Measurements from ENCODE around the gene SON. TPM values are rescaled to one million over a fixed set of nuclear protein-coding genes. Genes with fewer than 3 reads are reported as not detected.

SON gene
- total and polyA plus RNA-seq, 2 of the 4 experiments (the other 2 are of a cell fraction): 81.6 to 146 TPM

DNA sequence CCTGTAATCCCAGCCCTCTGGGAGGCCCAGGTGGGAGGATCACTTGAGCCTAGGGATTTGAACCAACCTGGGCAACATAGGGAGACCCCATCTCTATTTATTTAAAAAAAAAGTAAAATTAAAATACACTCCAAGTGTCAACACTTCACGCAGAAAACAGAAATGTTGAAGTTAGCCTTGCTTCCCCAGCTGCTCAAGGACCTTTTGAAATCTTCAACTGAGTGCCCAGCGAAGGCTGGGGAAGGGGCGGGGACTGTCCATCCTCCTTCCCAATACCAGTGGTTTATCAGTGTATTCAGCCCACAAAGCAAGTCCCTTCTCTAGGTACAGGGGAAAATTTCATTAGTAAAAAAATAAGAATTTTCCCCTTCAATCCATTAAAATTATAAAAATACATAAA is 49.1 kb upstream of the SON start:
- H2AFZ ChIP-seq (replicated peaks; ENCODE audit: low read length, poor library complexity): no peak overlapping the region
- ChIA-PET POLR2A (ENCODE audit: unreplicated experiment) (no interaction called here), CTCF (no interaction called here)
- H4K8ac ChIP-seq (ENCODE audit: low read depth in 2 of 2, low read length in 2 of 2): no peak overlapping the region
- H3K4me2 ChIP-seq (ENCODE audit: low read depth, low read length): no peak overlapping the region
- dilution Hi-C loops (cut with HindIII; ENCODE audit: low sequenced_read_pairs, unreplicated experiment) (no loop called here), intact Hi-C loops (cut with micrococcal nuclease) (no loop called here), in situ Hi-C loops (cut with MboI; ENCODE audit: low sequenced_read_pairs) (no loop called here)
- peaks cover 3% of the 10 kb centered on the region; the same call in 1 of the 2 replicates for H3K4me1 ChIP-seq (ENCODE audit: control insufficient read depth, insufficient read depth, low read length)
- H4K91ac ChIP-seq (ENCODE audit: insufficient read depth, low read depth, low read length): no peak overlapping the region
- H2BK15ac ChIP-seq (ENCODE audit: low read depth, low read length): no peak overlapping the region
- H4K20me1 ChIP-seq (ENCODE audit: insufficient read depth, low read length): no peaks in the 10 kb centered on the region
- no peak overlapping the region for H2BK120ac ChIP-seq (ENCODE audit: low read depth, low read length)
- H3K14ac ChIP-seq (replicated peaks; ENCODE audit: low read depth, low read length): no peak overlapping the region
- no peak overlapping the region for H3K9ac ChIP-seq (ENCODE audit: low read depth, low read length)
- H3K36me3 ChIP-seq (ENCODE audit: control insufficient read depth, insufficient read depth, low read length): no peaks in the 10 kb centered on the region
- no peak overlapping the region for H2AK9ac ChIP-seq (replicated peaks; ENCODE audit: low read depth, low read length, poor library complexity)
- no TSS peak for BruUV-seq (replicated peaks)
- TF ChIP-seq, protein P1, sequence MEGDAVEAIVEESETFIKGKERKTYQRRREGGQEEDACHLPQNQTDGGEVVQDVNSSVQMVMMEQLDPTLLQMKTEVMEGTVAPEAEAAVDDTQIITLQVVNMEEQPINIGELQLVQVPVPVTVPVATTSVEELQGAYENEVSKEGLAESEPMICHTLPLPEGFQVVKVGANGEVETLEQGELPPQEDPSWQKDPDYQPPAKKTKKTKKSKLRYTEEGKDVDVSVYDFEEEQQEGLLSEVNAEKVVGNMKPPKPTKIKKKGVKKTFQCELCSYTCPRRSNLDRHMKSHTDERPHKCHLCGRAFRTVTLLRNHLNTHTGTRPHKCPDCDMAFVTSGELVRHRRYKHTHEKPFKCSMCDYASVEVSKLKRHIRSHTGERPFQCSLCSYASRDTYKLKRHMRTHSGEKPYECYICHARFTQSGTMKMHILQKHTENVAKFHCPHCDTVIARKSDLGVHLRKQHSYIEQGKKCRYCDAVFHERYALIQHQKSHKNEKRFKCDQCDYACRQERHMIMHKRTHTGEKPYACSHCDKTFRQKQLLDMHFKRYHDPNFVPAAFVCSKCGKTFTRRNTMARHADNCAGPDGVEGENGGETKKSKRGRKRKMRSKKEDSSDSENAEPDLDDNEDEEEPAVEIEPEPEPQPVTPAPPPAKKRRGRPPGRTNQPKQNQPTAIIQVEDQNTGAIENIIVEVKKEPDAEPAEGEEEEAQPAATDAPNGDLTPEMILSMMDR (conservative IDR thresholded peaks at IDR 0.05; ENCODE audit: low read depth, low read length): no peak
- TF ChIP-seq MAFK (IDR thresholded peaks at IDR 0.05; ENCODE audit: low read depth, low read length): no peak
- TF ChIP-seq FOS (IDR thresholded peaks at IDR 0.05; ENCODE audit: low read depth, low read length): no peak
- TF ChIP-seq CEBPB (IDR thresholded peaks at IDR 0.05; ENCODE audit: low read depth, low read length): no peak
- no peak for TF ChIP-seq MAZ (IDR thresholded peaks at IDR 0.05; ENCODE audit: borderline replicate concordance, low read depth, low read length)
- TF ChIP-seq RCOR1 (IDR thresholded peaks at IDR 0.05; ENCODE audit: insufficient replicate concordance, low read length): no peak
- TF ChIP-seq POLR2A (IDR thresholded peaks at IDR 0.05; ENCODE audit: low read depth, low read length): no peak
- no peak for TF ChIP-seq CHD1 (IDR thresholded peaks at IDR 0.05; ENCODE audit: low read depth, low read length)
- TF ChIP-seq, protein P2, sequence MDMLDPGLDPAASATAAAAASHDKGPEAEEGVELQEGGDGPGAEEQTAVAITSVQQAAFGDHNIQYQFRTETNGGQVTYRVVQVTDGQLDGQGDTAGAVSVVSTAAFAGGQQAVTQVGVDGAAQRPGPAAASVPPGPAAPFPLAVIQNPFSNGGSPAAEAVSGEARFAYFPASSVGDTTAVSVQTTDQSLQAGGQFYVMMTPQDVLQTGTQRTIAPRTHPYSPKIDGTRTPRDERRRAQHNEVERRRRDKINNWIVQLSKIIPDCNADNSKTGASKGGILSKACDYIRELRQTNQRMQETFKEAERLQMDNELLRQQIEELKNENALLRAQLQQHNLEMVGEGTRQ (IDR thresholded peaks at IDR 0.05; ENCODE audit: low read depth, low read length): no peak
- no peak for TF ChIP-seq MXI1 (IDR thresholded peaks at IDR 0.05; ENCODE audit: borderline replicate concordance, low read depth, low read length)
- no peak for TF ChIP-seq RAD21 (IDR thresholded peaks at IDR 0.05; ENCODE audit: low read length)
- no peak for TF ChIP-seq BHLHE40 (IDR thresholded peaks at IDR 0.05; ENCODE audit: low read depth, low read length)
- no peak for TF ChIP-seq NFE2L2 (IDR thresholded peaks at IDR 0.05; ENCODE audit: low read depth, low read length)
- TF ChIP-seq SMC3 (IDR thresholded peaks at IDR 0.05; ENCODE audit: low read depth, low read length): no peak
- TF ChIP-seq, protein P3, sequence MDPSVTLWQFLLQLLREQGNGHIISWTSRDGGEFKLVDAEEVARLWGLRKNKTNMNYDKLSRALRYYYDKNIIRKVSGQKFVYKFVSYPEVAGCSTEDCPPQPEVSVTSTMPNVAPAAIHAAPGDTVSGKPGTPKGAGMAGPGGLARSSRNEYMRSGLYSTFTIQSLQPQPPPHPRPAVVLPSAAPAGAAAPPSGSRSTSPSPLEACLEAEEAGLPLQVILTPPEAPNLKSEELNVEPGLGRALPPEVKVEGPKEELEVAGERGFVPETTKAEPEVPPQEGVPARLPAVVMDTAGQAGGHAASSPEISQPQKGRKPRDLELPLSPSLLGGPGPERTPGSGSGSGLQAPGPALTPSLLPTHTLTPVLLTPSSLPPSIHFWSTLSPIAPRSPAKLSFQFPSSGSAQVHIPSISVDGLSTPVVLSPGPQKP (IDR thresholded peaks at IDR 0.05; ENCODE audit: borderline replicate concordance, low read depth, low read length): no peak
- no peak for TF ChIP-seq RFX5 (IDR thresholded peaks at IDR 0.05; ENCODE audit: low read depth, low read length)
- H4K5ac ChIP-seq (ENCODE audit: low read depth, low read length): no peak overlapping the region
- H3K4ac ChIP-seq (ENCODE audit: low read depth, low read length): no peak overlapping the region
- H3K9me1 ChIP-seq (ENCODE audit: insufficient read depth, low read length): 0 out of 2 replicates have a peak, but pooled peaks cover 4% of the 10 kb centered on the region
- no peak overlapping the region for H2AK5ac ChIP-seq (ENCODE audit: low read depth, low read length)
- H3K27ac ChIP-seq (ENCODE audit: insufficient read depth, low read length): no peak overlapping the region
- no CpG with 5 or more reads among the region's 3 CpGs for WGBS, 2 experiments (ENCODE audit: extremely low coverage in 2 of 2, insufficient read length in 1 of 2)
- H3K18ac ChIP-seq (ENCODE audit: low read depth, low read length): no peak overlapping the region
- no peaks in the 10 kb centered on the region for H3K9me3 ChIP-seq (ENCODE audit: control insufficient read depth, insufficient read depth, low read length)
- H2BK5ac ChIP-seq (ENCODE audit: low read depth, low read length, poor library complexity, severe bottlenecking): no peak overlapping the region
- H3K23ac ChIP-seq (ENCODE audit: low read depth, low read length): no peak overlapping the region
- DNase-seq (no peak), ATAC-seq (ENCODE audit: low read depth) (no peak)
- 0 out of 4 replicates have a peak, but pooled peaks cover 0 to 2% of the 10 kb centered on the region in 2 experiments for H3K79me1 ChIP-seq (ENCODE audit: low read depth in 1 of 2, low read length in 2 of 2)
- H3K4me3 ChIP-seq (ENCODE audit: insufficient read depth, low read depth, low read length): no peak overlapping the region
- no peak overlapping the region for H2BK20ac ChIP-seq (ENCODE audit: low read depth, low read length)
- H3K56ac ChIP-seq (ENCODE audit: extremely low read depth, insufficient read depth, low read length): no peak overlapping the region
- H3K27me3 ChIP-seq (ENCODE audit: control insufficient read depth, insufficient read depth, low read length): peaks cover 8% of the 10 kb centered on the region; the same call in 1 of the 2 replicates

All from IMR-90 (cell line).